Kidney (tissue), 14 donors: Measurements from ENCODE around the gene TRPM3. TPM values are rescaled to one million over a fixed set of nuclear protein-coding genes. Genes with fewer than 3 reads are reported as not detected.

ENCODE experiments used
- DNase-seq, 5 donors: peaks; one replicate each; pipeline ENCODE4 v3.0.0-alpha.2; 2013 to 2020
- FAIRE-seq: peaks from 2 replicates; lab custom pipeline; 2012; peaks lifted over from hg19 to GRCh38; lab: Jason Lieb, UNC
- H3K27ac ChIP-seq, 2 donors: one replicate each; pipeline ENCODE4 v1.7.0; 2013; ENCODE audit warnings: low read depth in 2 of 2, low read length in 2 of 2, inconsistent platforms in 1 of 2
- H3K27me3 ChIP-seq: one replicate; pipeline ENCODE4 v1.7.1; 2013; ENCODE audit warnings: low read length, inconsistent platforms; ENCODE audit not compliant: control insufficient read depth, insufficient read depth
- H3K36me3 ChIP-seq, 3 donors: one replicate each; pipeline versions ENCODE4 v1.7.0 to v1.7.1; 2013; ENCODE audit warnings: low read length in 3 of 3, control low read depth in 1 of 3, inconsistent platforms in 1 of 3; ENCODE audit not compliant: insufficient read depth in 3 of 3, control insufficient read depth in 2 of 3
- H3K4me1 ChIP-seq, 3 donors: one replicate each; pipeline versions ENCODE4 v1.7.0 to v1.7.1; 2013; ENCODE audit warnings: low read length in 3 of 3, inconsistent platforms in 1 of 3, low read depth in 1 of 3; ENCODE audit not compliant: control insufficient read depth in 2 of 3, insufficient read depth in 2 of 3
- H3K4me3 ChIP-seq, 3 donors: one replicate each; pipeline versions ENCODE4 v1.7.0 to v1.8.1; 2013; ENCODE audit warnings: low read length in 3 of 3, control low read depth in 1 of 3, inconsistent platforms in 1 of 3
- H3K9ac ChIP-seq, 3 donors: one replicate each; pipeline versions ENCODE4 v1.7.0 to v1.7.1; 2013; ENCODE audit warnings: low read length in 3 of 3, control low read depth in 1 of 3, inconsistent platforms in 1 of 3
- H3K9me3 ChIP-seq, 3 donors: one replicate each; pipeline versions ENCODE4 v1.7.0 to v1.7.1; 2013; ENCODE audit warnings: low read length in 3 of 3, control low read depth in 1 of 3, inconsistent platforms in 1 of 3; ENCODE audit not compliant: control insufficient read depth in 2 of 3, insufficient read depth in 1 of 3
- intact Hi-C: fragments of 100-400 bp; cut with DNase I; formaldehyde crosslinking; loops from one replicate; pipeline ENCODE4 v1.11.1; 2022
- polyA plus RNA-seq: library from polyadenylated mRNA; stranded (reverse); fragments of 350-450 nt; fragmentation: Illumina TruSeq; extraction: RNeasy Lipid Tissue Mini Kit (QIAGEN cat#74804); gene quantifications from one replicate; pipeline ENCODE4 v1.2.3, GENCODE V29; 2014; ENCODE audit warnings: low read depth, low replicate concordance; ENCODE audit not compliant: insufficient read depth
- total RNA-seq: library from RNA; stranded (reverse); fragmentation: NEBNext Ultra II Directional; extraction: Animal tissue kit (Norgen Biotek cat#: 25700); gene quantifications from one replicate; pipeline ENCODE4 v1.2.1, GENCODE V29; 2021
- TF ChIP-seq, protein P1 (sequence below): IDR thresholded peaks from 3 replicates; pipeline ENCODE4 v1.5.1; 2012; ENCODE audit warnings: mild to moderate bottlenecking, moderate library complexity, borderline replicate concordance; ENCODE audit not compliant: insufficient read depth; ENCODE audit errors: extremely low read depth
- donor health status: control.
- donor health status: control.
- donor health status: control.
- donor health status: control.
- donor health status: control.
- donor health status: DM: yes; HTN: yes; CAD: no.
- donor health status: Normal renal cell carcinoma (clear cell type).

Gene TRPM3
- total and polyA plus RNA-seq, 2 donors from 2014 or later = 8.8 to 11.4 TPM

DNA sequence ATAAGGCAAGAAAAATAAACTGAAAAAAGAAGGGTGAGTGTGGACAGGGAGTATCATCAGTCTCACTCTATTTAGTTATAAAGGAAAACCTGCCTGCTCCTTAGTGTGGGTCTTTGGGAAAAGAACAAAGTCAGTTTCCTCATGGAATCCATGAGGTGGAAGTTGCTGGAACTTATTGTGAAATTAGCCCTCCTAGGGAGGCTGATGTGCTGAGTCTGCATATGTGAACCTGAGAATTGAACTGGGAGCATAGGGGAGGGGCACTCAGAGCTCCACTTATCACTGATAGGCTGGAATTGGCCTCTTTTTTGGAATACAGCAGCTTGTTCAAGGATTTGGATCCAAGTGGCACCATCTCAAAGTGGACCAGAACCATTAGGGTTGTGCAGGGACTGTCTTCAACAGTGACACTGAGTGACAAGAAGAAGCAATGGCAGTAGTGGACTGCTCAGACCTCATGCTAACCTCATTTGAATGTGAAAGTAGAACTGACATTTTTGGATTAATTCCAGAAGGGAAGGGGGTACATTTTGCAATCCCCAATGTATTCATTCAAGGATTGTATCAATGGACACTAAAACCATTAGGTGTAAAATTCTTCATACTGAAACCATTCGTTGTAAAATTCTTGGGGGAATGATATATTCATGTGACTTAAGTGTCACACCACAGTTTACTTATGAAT, 603.4 kb downstream of the TRPM3 start:
- FAIRE-seq (no peak), DNase-seq (no peak)
- Histone ChIP-seq H3K4me1 (no peaks in the 10 kb centered on the region), H3K36me3 (no peaks in the 10 kb centered on the region), H3K9ac (no peak overlapping the region), H3K9me3 (no peaks in the 10 kb centered on the region), H3K4me3 (no peak overlapping the region), H3K27me3 (no peaks in the 10 kb centered on the region), H3K27ac (no peak overlapping the region)
- intact Hi-C loops = no loop called here
- TF ChIP-seq, protein P1, sequence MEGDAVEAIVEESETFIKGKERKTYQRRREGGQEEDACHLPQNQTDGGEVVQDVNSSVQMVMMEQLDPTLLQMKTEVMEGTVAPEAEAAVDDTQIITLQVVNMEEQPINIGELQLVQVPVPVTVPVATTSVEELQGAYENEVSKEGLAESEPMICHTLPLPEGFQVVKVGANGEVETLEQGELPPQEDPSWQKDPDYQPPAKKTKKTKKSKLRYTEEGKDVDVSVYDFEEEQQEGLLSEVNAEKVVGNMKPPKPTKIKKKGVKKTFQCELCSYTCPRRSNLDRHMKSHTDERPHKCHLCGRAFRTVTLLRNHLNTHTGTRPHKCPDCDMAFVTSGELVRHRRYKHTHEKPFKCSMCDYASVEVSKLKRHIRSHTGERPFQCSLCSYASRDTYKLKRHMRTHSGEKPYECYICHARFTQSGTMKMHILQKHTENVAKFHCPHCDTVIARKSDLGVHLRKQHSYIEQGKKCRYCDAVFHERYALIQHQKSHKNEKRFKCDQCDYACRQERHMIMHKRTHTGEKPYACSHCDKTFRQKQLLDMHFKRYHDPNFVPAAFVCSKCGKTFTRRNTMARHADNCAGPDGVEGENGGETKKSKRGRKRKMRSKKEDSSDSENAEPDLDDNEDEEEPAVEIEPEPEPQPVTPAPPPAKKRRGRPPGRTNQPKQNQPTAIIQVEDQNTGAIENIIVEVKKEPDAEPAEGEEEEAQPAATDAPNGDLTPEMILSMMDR = no peak

DNA sequence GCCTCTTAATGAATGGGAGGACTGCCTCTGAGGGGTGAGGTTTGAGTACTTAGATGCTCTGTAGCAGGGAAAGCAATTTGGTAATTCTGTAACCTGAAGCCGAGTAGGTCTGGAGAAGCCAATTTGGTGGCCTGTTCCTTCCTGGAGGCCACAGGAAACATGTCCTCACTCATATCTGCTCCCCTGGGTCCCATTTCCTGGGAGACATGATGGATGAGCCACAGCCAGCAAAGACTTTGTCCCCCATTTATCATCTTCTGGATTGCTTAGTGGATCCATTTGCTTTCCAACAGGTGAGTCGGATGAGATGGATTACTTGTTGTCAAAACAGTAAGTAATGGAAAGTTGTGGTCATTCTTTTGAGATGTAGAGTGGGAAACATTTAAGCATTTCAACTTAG, 607.1 kb downstream of the TRPM3 start:
- H3K27ac ChIP-seq = no peak overlapping the region
- TF ChIP-seq, protein P1 = no peak
- no peak overlapping the region for H3K9ac ChIP-seq
- intact Hi-C loops = no loop called here
- H3K36me3 ChIP-seq = no peaks in the 10 kb centered on the region
- FAIRE-seq = no peak
- no peak overlapping the region for H3K4me3 ChIP-seq
- no peaks in the 10 kb centered on the region for H3K4me1 ChIP-seq
- DNase-seq = no peak
- no peaks in the 10 kb centered on the region for H3K9me3 ChIP-seq
- H3K27me3 ChIP-seq = no peaks in the 10 kb centered on the region

DNA sequence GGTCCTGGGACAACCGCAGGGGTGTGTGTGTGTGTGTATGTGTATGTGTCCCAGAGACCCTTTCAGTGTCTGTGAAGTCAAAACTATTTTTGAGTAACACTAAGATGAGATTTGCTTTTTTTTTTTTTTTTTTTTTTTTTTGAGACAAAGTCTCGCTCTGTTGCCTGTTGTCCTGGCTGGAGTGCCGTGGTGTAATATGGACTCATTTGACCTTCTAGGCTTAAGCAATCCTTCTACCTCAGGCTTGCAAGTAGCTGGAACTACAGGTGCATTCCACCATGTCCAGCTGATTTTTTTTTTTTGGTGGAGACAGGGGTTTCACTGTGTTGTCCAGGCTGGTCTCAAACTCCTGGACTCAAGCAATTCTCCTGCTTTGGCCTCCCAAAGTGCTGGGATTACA, 609.6 kb downstream of the TRPM3 start:
- H3K9me3 ChIP-seq = no peaks in the 10 kb centered on the region
- FAIRE-seq = no peak
- intact Hi-C loops = no loop called here

More for the DNA sequence above, 609.6 kb downstream of the TRPM3 start:
- no peaks in the 10 kb centered on the region for H3K4me1 ChIP-seq
- no peaks in the 10 kb centered on the region for H3K27me3 ChIP-seq
- DNase-seq = no peak
- H3K27ac ChIP-seq = no peak overlapping the region
- TF ChIP-seq, protein P1 = no peak
- no peak overlapping the region for H3K9ac ChIP-seq
- no peaks in the 10 kb centered on the region for H3K36me3 ChIP-seq
- H3K4me3 ChIP-seq = no peak overlapping the region
